HCT116 (cell line): ENCODE data around the gene ROR2. TPM values are rescaled to one million over a fixed set of nuclear protein-coding genes. Genes with fewer than 3 reads are reported as not detected.

Source experiments
- ATAC-seq: fragments of 200-7000 bp; cut with Tn5 transposase; 2 replicates; pipeline ENCODE4 v1.9.1; 2020; ENCODE audit warnings: mild to moderate bottlenecking, moderate library complexity
- BruUV-seq: library from RNA; stranded (reverse); fragments of 400-500 nt; replicated peaks from 2 replicates; lab custom pipeline; 2021; lab: Mats Ljungman, UMichigan
- CTCF ChIA-PET: fragments of 300-600 bp; sonication (Branson Sonifier 250); formaldehyde crosslinking; loops from one replicate; lab custom pipeline; 2021; ENCODE audit warnings: antibody characterized with exemption; lab: Charles Lee
- POLR2A ChIA-PET: fragments of 300-600, 350-600 bp; sonication (Branson Sonifier 250); formaldehyde crosslinking; loops from one replicate; lab custom pipeline; 2021; ENCODE audit warnings: antibody characterized with exemption; lab: Charles Lee
- RAD21 ChIA-PET, 2 experiments: fragments of 300-600 bp; sonication (Branson Sonifier 250); formaldehyde crosslinking; loops; one replicate each; lab custom pipeline; 2023; ENCODE audit warnings: low total read pairs in 2 of 2; ENCODE audit not compliant: uncharacterized antibody in 2 of 2, unreplicated experiment in 2 of 2, low non-redundant PET in 1 of 2; lab: Charles Lee
- DNase-seq: peaks from one replicate; pipeline ENCODE4 v3.0.0-alpha.2; 2010; ENCODE audit warnings: low read depth, low spot score
- H2AFZ ChIP-seq: fragments of 200-600 bp; shearing (Covaris generic), sonication (generic); 2 replicates; pipeline ENCODE4 v1.6.1; 2017; ENCODE audit warnings: low read depth, mixed run types, mixed read lengths, antibody characterized with exemption, low read length; ENCODE audit not compliant: poor library complexity, severe bottlenecking
- H3K27ac ChIP-seq: 2 replicates; pipeline ENCODE4 v1.5.1; 2012; ENCODE audit warnings: low read depth, low read length
- H3K27me3 ChIP-seq: fragments of 200-600 bp; sonication (generic); 2 replicates; pipeline ENCODE4 v1.6.1; 2016; ENCODE audit warnings: mixed run types, low read length, mixed read lengths; ENCODE audit not compliant: insufficient read depth
- H3K36me3 ChIP-seq, 2 experiments: fragments of 200-500 bp in 1 of 2; fragments of 200-600 bp in 1 of 2; sonication (Bioruptor generic) in 1 of 2; sonication (generic) in 1 of 2; 2 replicates each; pipeline versions ENCODE4 v1.5.1 to v1.6.1; 2014 to 2016; ENCODE audit warnings: low read length in 2 of 2, inconsistent platforms in 1 of 2, mixed read lengths in 1 of 2, mixed run types in 1 of 2; ENCODE audit not compliant: insufficient read depth in 2 of 2, control insufficient read depth in 1 of 2
- H3K4me1 ChIP-seq, 2 experiments: fragments of 200-600 bp in 1 of 2; sonication (generic) in 1 of 2; 2 replicates each; pipeline versions ENCODE4 v1.5.1 to v1.6.1; 2012 to 2017; ENCODE audit warnings: low read length in 2 of 2, inconsistent platforms in 1 of 2, mild to moderate bottlenecking in 1 of 2, mixed read lengths in 1 of 2, mixed run types in 1 of 2, moderate library complexity in 1 of 2; ENCODE audit not compliant: insufficient read depth in 2 of 2, control insufficient read depth in 1 of 2
- H3K4me2 ChIP-seq: fragments of 200-600 bp; sonication (generic); 2 replicates; pipeline ENCODE4 v1.6.1; 2017; ENCODE audit warnings: mixed run types, low read length, mixed read lengths
- H3K4me3 ChIP-seq, 2 experiments: fragments of 200-600 bp in 1 of 2; sonication (generic) in 1 of 2; replicated peaks in 1 of 2; 2 replicates each; pipeline ENCODE4 v1.5.1; 2011 to 2016; ENCODE audit warnings: low read length in 2 of 2, control low read depth in 1 of 2, low read depth in 1 of 2, mild to moderate bottlenecking in 1 of 2, mixed read lengths in 1 of 2, mixed run types in 1 of 2
- H3K79me2 ChIP-seq: fragments of 200-600 bp; sonication (generic); 2 replicates; pipeline ENCODE4 v1.6.1; 2017; ENCODE audit warnings: mild to moderate bottlenecking, mixed run types, low read length, moderate library complexity, mixed read lengths; ENCODE audit not compliant: insufficient read depth
- H3K9ac ChIP-seq: fragments of 200-600 bp; sonication (generic); 2 replicates; pipeline ENCODE4 v1.6.1; 2016; ENCODE audit warnings: low read length, mixed read lengths
- H3K9me2 ChIP-seq: fragments of 200-600 bp; sonication (generic), shearing (Covaris generic); 2 replicates; pipeline ENCODE4 v1.6.1; 2017; ENCODE audit warnings: mixed run types, mild to moderate bottlenecking, moderate library complexity; ENCODE audit not compliant: insufficient read depth
- H3K9me3 ChIP-seq, 2 experiments: fragments of 200-500 bp in 1 of 2; fragments of 200-600 bp in 1 of 2; sonication (Bioruptor generic) in 1 of 2; sonication (generic) in 1 of 2; 2 replicates each; pipeline ENCODE4 v1.6.1; 2014 to 2017; ENCODE audit warnings: low read length in 2 of 2, mixed read lengths in 2 of 2, inconsistent platforms in 1 of 2, low read depth in 1 of 2, mild to moderate bottlenecking in 1 of 2, mixed run types in 1 of 2, moderate library complexity in 1 of 2; ENCODE audit not compliant: control insufficient read depth in 1 of 2, insufficient read depth in 1 of 2
- H4K20me1 ChIP-seq: fragments of 200-600 bp; sonication (generic), shearing (Covaris generic); 2 replicates; pipeline ENCODE4 v1.6.1; 2017; ENCODE audit warnings: mixed run types, mild to moderate bottlenecking, moderate library complexity; ENCODE audit not compliant: insufficient read depth
- ATF3 ChIP-seq: IDR thresholded peaks from 2 replicates; pipeline ENCODE4 v1.6.1; 2012
- CBX3 ChIP-seq: IDR thresholded peaks from 2 replicates; pipeline ENCODE4 v1.6.1; 2012; ENCODE audit warnings: low read depth
- CEBPB ChIP-seq: IDR thresholded peaks from 2 replicates; pipeline ENCODE4 v1.6.1; 2012; ENCODE audit warnings: low read depth
- EGR1 ChIP-seq: IDR thresholded peaks from 2 replicates; pipeline ENCODE4 v1.6.1; 2012; ENCODE audit warnings: low read depth
- ELF1 ChIP-seq: IDR thresholded peaks from 2 replicates; pipeline ENCODE4 v1.6.1; 2012; ENCODE audit warnings: low read depth, borderline replicate concordance
- EZH2 ChIP-seq: fragments of 200-600 bp; sonication (generic); IDR thresholded peaks from 2 replicates; pipeline ENCODE4 v1.6.1; 2017; ENCODE audit warnings: antibody characterized with exemption, mixed run types
- EZH2phosphoT487 ChIP-seq: fragments of 200-600 bp; IDR thresholded peaks from 2 replicates; pipeline ENCODE4 v1.6.1; 2018; ENCODE audit warnings: antibody characterized with exemption, borderline replicate concordance
- MAX ChIP-seq: IDR thresholded peaks from 2 replicates; pipeline ENCODE4 v1.6.1; 2012
- RAD21 ChIP-seq: IDR thresholded peaks from 2 replicates; pipeline ENCODE4 v1.6.1; 2012; ENCODE audit warnings: low read depth, mild to moderate bottlenecking
- SRF ChIP-seq: IDR thresholded peaks from 2 replicates; pipeline ENCODE4 v1.6.1; 2012; ENCODE audit warnings: low read depth
- TCF7L2 ChIP-seq: IDR thresholded peaks from 2 replicates; pipeline ENCODE4 v1.7.0; 2011; ENCODE audit warnings: borderline replicate concordance, inconsistent platforms; ENCODE audit not compliant: insufficient read depth, insufficient read length; ENCODE audit errors: extremely low read depth
- intact Hi-C: fragments of 100-400 bp; cut with micrococcal nuclease; formaldehyde crosslinking; loops from 2 replicates; pipeline ENCODE4 v1.10.0; 2022
- total RNA-seq: library from RNA; stranded (reverse); gene quantifications from one replicate; pipeline ENCODE4 v1.2.1, GENCODE V29; 2021; ENCODE audit not compliant: unreplicated experiment
- TF ChIP-seq, protein P1 (sequence below): IDR thresholded peaks from 2 replicates; pipeline ENCODE4 v1.6.1; 2011; ENCODE audit warnings: mild to moderate bottlenecking, low read length, moderate library complexity; ENCODE audit not compliant: insufficient replicate concordance; ENCODE audit errors: extremely low read depth
- TF ChIP-seq, protein P2 (sequence below): IDR thresholded peaks from 2 replicates; pipeline ENCODE4 v1.6.1; 2012; ENCODE audit warnings: low read depth

The ROR2 gene
- total RNA-seq, 1 experiment from 2014 or later, result 15.7 TPM

DNA sequence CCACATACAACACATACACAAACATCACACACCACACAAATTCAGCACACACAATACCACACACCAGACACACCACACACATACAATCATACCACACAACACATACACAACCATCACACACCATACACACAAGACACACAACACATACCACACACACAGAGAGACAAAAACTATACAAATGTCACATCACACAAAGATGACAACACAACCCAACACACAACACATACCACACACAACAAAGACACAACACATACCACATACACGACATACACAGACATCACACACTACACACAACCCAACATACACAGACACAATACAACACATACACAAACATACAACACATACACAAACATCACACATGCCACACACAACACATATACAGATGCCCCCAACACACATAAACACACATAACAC lies 44.8 kb downstream of the ROR2 start:
- ChIA-PET POLR2A (no interaction called here), RAD21 (no interaction called here), CTCF (no interaction called here)
- H3K36me3 ChIP-seq, result no peaks in the 10 kb centered on the region
- H3K4me1 ChIP-seq, result peaks cover 0 to 7% of the 10 kb centered on the region in 2 experiments; a peak in 1 of 4 replicates
- DNase-seq (no peak), ATAC-seq (no peak)
- BruUV-seq, result no TSS peak
- H3K9me2 ChIP-seq, result no peaks in the 10 kb centered on the region
- intact Hi-C loops, result no loop called here
- TF ChIP-seq, protein P1, sequence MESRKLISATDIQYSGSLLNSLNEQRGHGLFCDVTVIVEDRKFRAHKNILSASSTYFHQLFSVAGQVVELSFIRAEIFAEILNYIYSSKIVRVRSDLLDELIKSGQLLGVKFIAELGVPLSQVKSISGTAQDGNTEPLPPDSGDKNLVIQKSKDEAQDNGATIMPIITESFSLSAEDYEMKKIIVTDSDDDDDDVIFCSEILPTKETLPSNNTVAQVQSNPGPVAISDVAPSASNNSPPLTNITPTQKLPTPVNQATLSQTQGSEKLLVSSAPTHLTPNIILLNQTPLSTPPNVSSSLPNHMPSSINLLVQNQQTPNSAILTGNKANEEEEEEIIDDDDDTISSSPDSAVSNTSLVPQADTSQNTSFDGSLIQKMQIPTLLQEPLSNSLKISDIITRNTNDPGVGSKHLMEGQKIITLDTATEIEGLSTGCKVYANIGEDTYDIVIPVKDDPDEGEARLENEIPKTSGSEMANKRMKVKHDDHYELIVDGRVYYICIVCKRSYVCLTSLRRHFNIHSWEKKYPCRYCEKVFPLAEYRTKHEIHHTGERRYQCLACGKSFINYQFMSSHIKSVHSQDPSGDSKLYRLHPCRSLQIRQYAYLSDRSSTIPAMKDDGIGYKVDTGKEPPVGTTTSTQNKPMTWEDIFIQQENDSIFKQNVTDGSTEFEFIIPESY, result no peak
- TF ChIP-seq ATF3 (no peak), CBX3 (no peak), EGR1 (no peak), TCF7L2 (no peak), EZH2phosphoT487 (no peak), SRF (no peak), EZH2 (no peak), ELF1 (no peak), CEBPB (no peak), MAX (no peak), RAD21 (no peak)
- TF ChIP-seq, protein P2, sequence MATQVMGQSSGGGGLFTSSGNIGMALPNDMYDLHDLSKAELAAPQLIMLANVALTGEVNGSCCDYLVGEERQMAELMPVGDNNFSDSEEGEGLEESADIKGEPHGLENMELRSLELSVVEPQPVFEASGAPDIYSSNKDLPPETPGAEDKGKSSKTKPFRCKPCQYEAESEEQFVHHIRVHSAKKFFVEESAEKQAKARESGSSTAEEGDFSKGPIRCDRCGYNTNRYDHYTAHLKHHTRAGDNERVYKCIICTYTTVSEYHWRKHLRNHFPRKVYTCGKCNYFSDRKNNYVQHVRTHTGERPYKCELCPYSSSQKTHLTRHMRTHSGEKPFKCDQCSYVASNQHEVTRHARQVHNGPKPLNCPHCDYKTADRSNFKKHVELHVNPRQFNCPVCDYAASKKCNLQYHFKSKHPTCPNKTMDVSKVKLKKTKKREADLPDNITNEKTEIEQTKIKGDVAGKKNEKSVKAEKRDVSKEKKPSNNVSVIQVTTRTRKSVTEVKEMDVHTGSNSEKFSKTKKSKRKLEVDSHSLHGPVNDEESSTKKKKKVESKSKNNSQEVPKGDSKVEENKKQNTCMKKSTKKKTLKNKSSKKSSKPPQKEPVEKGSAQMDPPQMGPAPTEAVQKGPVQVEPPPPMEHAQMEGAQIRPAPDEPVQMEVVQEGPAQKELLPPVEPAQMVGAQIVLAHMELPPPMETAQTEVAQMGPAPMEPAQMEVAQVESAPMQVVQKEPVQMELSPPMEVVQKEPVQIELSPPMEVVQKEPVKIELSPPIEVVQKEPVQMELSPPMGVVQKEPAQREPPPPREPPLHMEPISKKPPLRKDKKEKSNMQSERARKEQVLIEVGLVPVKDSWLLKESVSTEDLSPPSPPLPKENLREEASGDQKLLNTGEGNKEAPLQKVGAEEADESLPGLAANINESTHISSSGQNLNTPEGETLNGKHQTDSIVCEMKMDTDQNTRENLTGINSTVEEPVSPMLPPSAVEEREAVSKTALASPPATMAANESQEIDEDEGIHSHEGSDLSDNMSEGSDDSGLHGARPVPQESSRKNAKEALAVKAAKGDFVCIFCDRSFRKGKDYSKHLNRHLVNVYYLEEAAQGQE, result no peak
- no peak overlapping the region for H3K27ac ChIP-seq
- no peak overlapping the region for H2AFZ ChIP-seq
- no peaks in the 10 kb centered on the region for H3K27me3 ChIP-seq
- no peak overlapping the region for H3K4me2 ChIP-seq
- peaks cover 17% of the 10 kb centered on the region; the same call in 1 of the 2 replicates for H3K79me2 ChIP-seq
- H3K4me3 ChIP-seq, result no peak overlapping the region
- no peak overlapping the region for H3K9ac ChIP-seq
- no peaks in the 10 kb centered on the region for H4K20me1 ChIP-seq
- no peaks in the 10 kb centered on the region for H3K9me3 ChIP-seq
